ENCODE data around the gene TRMT2A.

GRCh38 chr22:20064545-20065262 lies 52.3 kb downstream of the TRMT2A start:
- TF ChIP-seq SIN3A (IDR thresholded peaks at IDR 0.05; ENCODE audit: borderline replicate concordance, insufficient read depth, low read length), result no peak
- TF ChIP-seq TAF1 (IDR thresholded peaks at IDR 0.05; ENCODE audit: borderline replicate concordance, insufficient read depth, low read length), result no peak
- TF ChIP-seq FOXP2 (optimal IDR thresholded peaks at IDR 0.05; ENCODE audit: borderline replicate concordance, extremely low read depth, extremely low read length, insufficient read depth), result no peak
